ENCODE data around the gene REM2. TPM values are rescaled to one million over a fixed set of nuclear protein-coding genes. Genes with fewer than 3 reads are reported as not detected.

REM2 gene
- total RNA-seq, 1 experiment from 2014 or later = 0.18 TPM

DNA sequence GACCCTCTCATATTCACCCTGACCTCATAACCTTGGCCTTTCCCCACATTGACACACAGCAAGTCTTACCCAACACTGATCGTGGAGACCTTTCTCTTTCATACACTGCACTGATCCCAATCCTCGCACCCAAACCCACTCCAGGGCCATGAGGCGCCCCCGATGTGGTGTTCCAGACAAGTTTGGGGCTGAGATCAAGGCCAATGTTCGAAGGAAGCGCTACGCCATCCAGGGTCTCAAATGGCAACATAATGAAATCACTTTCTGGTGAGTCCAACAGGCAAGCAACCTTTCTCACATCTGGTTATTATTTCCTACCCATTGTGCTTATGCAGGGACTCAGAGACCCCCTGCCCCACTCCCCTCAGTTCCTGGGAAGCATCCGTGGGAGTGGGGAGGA, 41.3 kb upstream of the REM2 start:
- Histone ChIP-seq H3K27me3 (ENCODE audit: control insufficient read depth, insufficient read depth, low read length) (no peaks in the 10 kb centered on the region), H3K36me3 (ENCODE audit: control insufficient read depth, insufficient read depth, low read length) (no peaks in the 10 kb centered on the region), H3K27ac (ENCODE audit: low read length) (no peak overlapping the region), H3K4me3 (ENCODE audit: low read depth in 2 of 2, low read length in 2 of 2) (no peak overlapping the region), H3K4me1 (ENCODE audit: control insufficient read depth, insufficient read depth, low read length) (no peaks in the 10 kb centered on the region), H3K9me3 (ENCODE audit: control insufficient read depth, insufficient read depth, low read depth, low read length) (no peaks in the 10 kb centered on the region)
- intact Hi-C loops (cut with micrococcal nuclease; ENCODE audit: unreplicated experiment) (no loop called here), in situ Hi-C loops (cut with HindIII; ENCODE audit: low pct_unique_long_range_greater_than_20kb, low sequenced_read_pairs) (no loop called here)
- no TSS peak for BruUV-seq (replicated peaks)
- ChIA-PET CTCF (no interaction called here), POLR2A (no interaction called here)
- ATAC-seq (no peak), DNase-seq (ENCODE audit: low read depth, low spot score) (no peak)
- TF ChIP-seq TCF7L2 (IDR thresholded peaks at IDR 0.05; ENCODE audit: low read depth, low read length) (no peak), POLR2AphosphoS5 (IDR thresholded peaks at IDR 0.05; ENCODE audit: low read depth, low read length) (no peak), SIN3A (IDR thresholded peaks at IDR 0.05; ENCODE audit: borderline replicate concordance, insufficient read depth, low read depth, low read length) (no peak)
- TF ChIP-seq, protein P1, sequence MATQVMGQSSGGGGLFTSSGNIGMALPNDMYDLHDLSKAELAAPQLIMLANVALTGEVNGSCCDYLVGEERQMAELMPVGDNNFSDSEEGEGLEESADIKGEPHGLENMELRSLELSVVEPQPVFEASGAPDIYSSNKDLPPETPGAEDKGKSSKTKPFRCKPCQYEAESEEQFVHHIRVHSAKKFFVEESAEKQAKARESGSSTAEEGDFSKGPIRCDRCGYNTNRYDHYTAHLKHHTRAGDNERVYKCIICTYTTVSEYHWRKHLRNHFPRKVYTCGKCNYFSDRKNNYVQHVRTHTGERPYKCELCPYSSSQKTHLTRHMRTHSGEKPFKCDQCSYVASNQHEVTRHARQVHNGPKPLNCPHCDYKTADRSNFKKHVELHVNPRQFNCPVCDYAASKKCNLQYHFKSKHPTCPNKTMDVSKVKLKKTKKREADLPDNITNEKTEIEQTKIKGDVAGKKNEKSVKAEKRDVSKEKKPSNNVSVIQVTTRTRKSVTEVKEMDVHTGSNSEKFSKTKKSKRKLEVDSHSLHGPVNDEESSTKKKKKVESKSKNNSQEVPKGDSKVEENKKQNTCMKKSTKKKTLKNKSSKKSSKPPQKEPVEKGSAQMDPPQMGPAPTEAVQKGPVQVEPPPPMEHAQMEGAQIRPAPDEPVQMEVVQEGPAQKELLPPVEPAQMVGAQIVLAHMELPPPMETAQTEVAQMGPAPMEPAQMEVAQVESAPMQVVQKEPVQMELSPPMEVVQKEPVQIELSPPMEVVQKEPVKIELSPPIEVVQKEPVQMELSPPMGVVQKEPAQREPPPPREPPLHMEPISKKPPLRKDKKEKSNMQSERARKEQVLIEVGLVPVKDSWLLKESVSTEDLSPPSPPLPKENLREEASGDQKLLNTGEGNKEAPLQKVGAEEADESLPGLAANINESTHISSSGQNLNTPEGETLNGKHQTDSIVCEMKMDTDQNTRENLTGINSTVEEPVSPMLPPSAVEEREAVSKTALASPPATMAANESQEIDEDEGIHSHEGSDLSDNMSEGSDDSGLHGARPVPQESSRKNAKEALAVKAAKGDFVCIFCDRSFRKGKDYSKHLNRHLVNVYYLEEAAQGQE (IDR thresholded peaks at IDR 0.05; ENCODE audit: insufficient read depth in 1 of 2, low read depth in 2 of 2, low read length in 1 of 2) = no peak
- TF ChIP-seq, protein P2, sequence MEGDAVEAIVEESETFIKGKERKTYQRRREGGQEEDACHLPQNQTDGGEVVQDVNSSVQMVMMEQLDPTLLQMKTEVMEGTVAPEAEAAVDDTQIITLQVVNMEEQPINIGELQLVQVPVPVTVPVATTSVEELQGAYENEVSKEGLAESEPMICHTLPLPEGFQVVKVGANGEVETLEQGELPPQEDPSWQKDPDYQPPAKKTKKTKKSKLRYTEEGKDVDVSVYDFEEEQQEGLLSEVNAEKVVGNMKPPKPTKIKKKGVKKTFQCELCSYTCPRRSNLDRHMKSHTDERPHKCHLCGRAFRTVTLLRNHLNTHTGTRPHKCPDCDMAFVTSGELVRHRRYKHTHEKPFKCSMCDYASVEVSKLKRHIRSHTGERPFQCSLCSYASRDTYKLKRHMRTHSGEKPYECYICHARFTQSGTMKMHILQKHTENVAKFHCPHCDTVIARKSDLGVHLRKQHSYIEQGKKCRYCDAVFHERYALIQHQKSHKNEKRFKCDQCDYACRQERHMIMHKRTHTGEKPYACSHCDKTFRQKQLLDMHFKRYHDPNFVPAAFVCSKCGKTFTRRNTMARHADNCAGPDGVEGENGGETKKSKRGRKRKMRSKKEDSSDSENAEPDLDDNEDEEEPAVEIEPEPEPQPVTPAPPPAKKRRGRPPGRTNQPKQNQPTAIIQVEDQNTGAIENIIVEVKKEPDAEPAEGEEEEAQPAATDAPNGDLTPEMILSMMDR (IDR thresholded peaks at IDR 0.05) = no peak

DNA sequence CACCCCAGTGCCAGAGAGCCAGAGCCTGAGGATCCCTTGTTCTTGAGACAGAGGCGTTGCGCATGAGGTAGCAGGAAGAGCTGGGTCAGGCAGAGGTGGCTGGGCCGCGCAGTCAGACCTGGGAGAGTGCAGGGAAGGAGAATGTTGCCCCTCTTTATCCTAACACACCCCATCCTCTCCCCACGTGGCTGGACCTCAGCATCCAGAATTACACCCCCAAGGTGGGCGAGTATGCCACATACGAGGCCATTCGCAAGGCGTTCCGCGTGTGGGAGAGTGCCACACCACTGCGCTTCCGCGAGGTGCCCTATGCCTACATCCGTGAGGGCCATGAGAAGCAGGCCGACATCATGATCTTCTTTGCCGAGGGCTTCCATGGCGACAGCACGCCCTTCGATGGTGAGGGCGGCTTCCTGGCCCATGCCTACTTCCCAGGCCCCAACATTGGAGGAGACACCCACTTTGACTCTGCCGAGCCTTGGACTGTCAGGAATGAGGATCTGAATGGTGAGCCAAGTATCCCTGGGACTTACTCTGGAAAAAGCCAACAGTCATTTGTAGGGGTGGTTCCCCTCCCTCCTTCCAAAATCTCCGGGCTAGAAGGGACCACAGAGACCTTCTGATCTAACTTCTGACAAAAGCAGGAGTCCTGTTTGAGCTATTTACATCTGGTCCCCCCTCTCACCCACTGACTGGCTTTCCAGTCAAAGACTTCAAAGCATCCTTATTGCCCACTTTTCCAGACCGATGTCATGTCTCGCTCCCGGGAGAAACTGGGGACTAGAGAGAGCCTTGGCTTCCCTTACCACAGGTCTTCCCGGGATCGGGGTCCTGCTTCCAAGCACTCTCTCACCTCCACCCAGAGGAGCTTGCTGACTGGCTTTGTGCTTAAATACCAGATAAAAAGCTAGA, 40.6 kb upstream of the REM2 start:
- H3K27me3 ChIP-seq (ENCODE audit: control insufficient read depth, insufficient read depth, low read length) = no peaks in the 10 kb centered on the region
- in situ Hi-C loops (cut with HindIII; ENCODE audit: low pct_unique_long_range_greater_than_20kb, low sequenced_read_pairs) = no loop called here
- TF ChIP-seq TCF7L2 (IDR thresholded peaks at IDR 0.05; ENCODE audit: low read depth, low read length) = no peak
- no peak for TF ChIP-seq POLR2AphosphoS5 (IDR thresholded peaks at IDR 0.05; ENCODE audit: low read depth, low read length)
- TF ChIP-seq, protein P2 (IDR thresholded peaks at IDR 0.05) = no peak
- TF ChIP-seq SIN3A (IDR thresholded peaks at IDR 0.05; ENCODE audit: borderline replicate concordance, insufficient read depth, low read depth, low read length) = no peak
- TF ChIP-seq, protein P1 (IDR thresholded peaks at IDR 0.05; ENCODE audit: insufficient read depth in 1 of 2, low read depth in 2 of 2, low read length in 1 of 2) = no peak
- no peaks in the 10 kb centered on the region for H3K36me3 ChIP-seq (ENCODE audit: control insufficient read depth, insufficient read depth, low read length)
- intact Hi-C loops (cut with micrococcal nuclease; ENCODE audit: unreplicated experiment) = no loop called here
- POLR2A ChIA-PET = no interaction called here
- no TSS peak for BruUV-seq (replicated peaks)
- H3K27ac ChIP-seq (ENCODE audit: low read length) = no peak overlapping the region
- H3K9me3 ChIP-seq (ENCODE audit: control insufficient read depth, insufficient read depth, low read depth, low read length) = no peaks in the 10 kb centered on the region
- ATAC-seq = no peak
- CTCF ChIA-PET = interaction anchor here (0.5 kb wide), 1 partner anchor 129 kb away, joined by 4 read pairs; no protein-coding TSS in a partner anchor
- no peaks in the 10 kb centered on the region for H3K4me1 ChIP-seq (ENCODE audit: control insufficient read depth, insufficient read depth, low read length)
- H3K4me3 ChIP-seq (ENCODE audit: low read depth in 2 of 2, low read length in 2 of 2) = no peak overlapping the region
- no peak for DNase-seq (ENCODE audit: low read depth, low spot score)
